GM10248 (cell line): Measurements from ENCODE around the gene MMP11.

Experiments used
- CTCF ChIA-PET: fragments of 300-600 bp; sonication (Branson Sonifier 250); formaldehyde crosslinking; extraction: SDS; loops from one replicate; lab custom pipeline; 2021; ENCODE audit warnings: antibody characterized with exemption; lab: Yijun Ruan, JAX
- POLR2A ChIA-PET: fragments of 350-650 bp; sonication (Branson Sonifier 250); formaldehyde crosslinking; extraction: SDS; loops from one replicate; lab custom pipeline; 2020; ENCODE audit warnings: antibody characterized with exemption; lab: Yijun Ruan, JAX
- DNase-seq: peaks from one replicate; pipeline ENCODE4 v3.0.0; 2012; ENCODE audit errors: extremely low spot score
- CTCF ChIP-seq: IDR thresholded peaks from 2 replicates; pipeline ENCODE4 v1.5.1; 2012; ENCODE audit warnings: mild to moderate bottlenecking, low read depth; ENCODE audit errors: extremely low read depth, missing control alignments, control extremely low read depth

Gene MMP11

GRCh38 chr22:23824476-23825245, 52.0 kb downstream of the MMP11 start:
- no peak for TF ChIP-seq CTCF
- DNase-seq: no peak
- ChIA-PET CTCF (interaction anchor here (1.0 to 2.3 kb wide), 8 partner anchors 10 to 57 kb away, joined by 3 to 12 read pairs (median 4); partner anchors contain the start of genes CHCHD10 and SLC2A11), POLR2A (no interaction called here)

GRCh38 chr22:23825246-23825905, 52.7 kb downstream of the MMP11 start:
- DNase-seq: no peak
- TF ChIP-seq CTCF: no peak
- ChIA-PET CTCF (interaction anchor here (1.0 to 2.3 kb wide), 8 partner anchors 10 to 58 kb away, joined by 3 to 12 read pairs (median 4); partner anchors contain the start of genes CHCHD10 and SLC2A11), POLR2A (no interaction called here)

- no peak for TF ChIP-seq CTCF
- CTCF ChIA-PET: interaction anchor here (1.0 to 1.5 kb wide), 2 partner anchors 10 to 58 kb away, joined by 4 read pairs; no protein-coding TSS in a partner anchor
- DNase-seq: no peak
- POLR2A ChIA-PET: no interaction called here
Measured at GRCh38 chr22:23826510-23827350, 54.1 kb downstream of the MMP11 start.

- TF ChIP-seq CTCF: no peak
- ChIA-PET POLR2A (no interaction called here), CTCF (interaction anchor here (1.4 to 1.8 kb wide), 2 partner anchors 9 to 22 kb away, joined by 4 to 5 read pairs; no protein-coding TSS in a partner anchor)
- DNase-seq: no peak
Measured at GRCh38 chr22:23827351-23827995, 54.8 kb downstream of the MMP11 start.

GRCh38 chr22:23828800-23829680, 56.4 kb downstream of the MMP11 start:
- CTCF ChIA-PET: interaction anchor here (1.0 to 1.8 kb wide), 4 partner anchors 7 to 54 kb away, joined by 3 to 5 read pairs (median 4); no protein-coding TSS in a partner anchor
- POLR2A ChIA-PET: no interaction called here

More at GRCh38 chr22:23828800-23829680, 56.4 kb downstream of the MMP11 start:
- no peak for TF ChIP-seq CTCF
- no peak for DNase-seq
